ENCODE measurements around the gene FHIT.

The FHIT gene

DNA sequence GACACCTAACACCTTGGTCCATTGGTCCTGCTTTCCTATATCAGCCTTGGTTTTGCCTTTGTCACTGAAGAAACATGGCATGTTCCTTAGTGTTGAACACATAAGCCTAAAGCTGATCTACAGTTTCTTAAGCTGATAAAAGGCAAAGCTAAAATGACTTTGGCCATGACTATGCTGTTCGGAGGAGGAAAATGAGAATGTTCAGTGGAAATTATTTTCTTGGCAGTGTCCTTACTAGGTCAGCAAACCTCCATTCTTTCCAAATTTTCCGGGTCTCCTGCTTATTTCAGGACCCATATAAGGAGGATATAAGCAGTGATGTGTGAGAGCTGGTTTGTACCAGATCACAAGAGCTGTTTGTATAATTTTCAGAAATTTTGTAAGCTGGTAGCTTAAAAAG is 1368.5 kb downstream of the FHIT start:
- no peak for DNase-seq

- no peak for DNase-seq
Observed at GRCh38 chr3:59880717-59881116, 1370.5 kb downstream of the FHIT start.

DNA sequence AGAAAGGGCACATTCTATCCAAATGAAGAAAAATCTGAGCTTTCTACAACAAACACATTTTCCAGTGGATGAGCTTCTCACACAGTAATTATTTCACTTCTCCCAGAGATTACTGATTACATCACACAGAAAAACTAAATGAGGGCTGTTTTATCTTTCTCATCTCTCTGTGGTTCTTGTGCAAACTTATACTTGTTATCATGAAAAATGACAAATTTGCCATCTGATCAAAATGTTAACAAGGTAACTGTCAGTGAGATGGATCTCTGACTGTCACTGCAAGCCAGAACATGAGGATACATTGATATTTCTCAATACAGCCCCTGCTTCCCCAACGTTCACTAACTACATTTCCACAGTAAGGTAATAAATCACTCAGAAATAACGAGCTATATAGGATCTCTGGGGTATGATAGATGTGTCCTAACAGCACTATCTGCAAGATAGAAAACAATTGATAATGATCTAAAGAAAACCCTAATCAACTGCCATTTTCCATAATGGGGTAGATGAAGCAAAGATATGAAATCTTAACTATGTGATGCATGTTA is 1372.1 kb downstream of the FHIT start:
- peak; percentile 65 for DNase-seq

DNA sequence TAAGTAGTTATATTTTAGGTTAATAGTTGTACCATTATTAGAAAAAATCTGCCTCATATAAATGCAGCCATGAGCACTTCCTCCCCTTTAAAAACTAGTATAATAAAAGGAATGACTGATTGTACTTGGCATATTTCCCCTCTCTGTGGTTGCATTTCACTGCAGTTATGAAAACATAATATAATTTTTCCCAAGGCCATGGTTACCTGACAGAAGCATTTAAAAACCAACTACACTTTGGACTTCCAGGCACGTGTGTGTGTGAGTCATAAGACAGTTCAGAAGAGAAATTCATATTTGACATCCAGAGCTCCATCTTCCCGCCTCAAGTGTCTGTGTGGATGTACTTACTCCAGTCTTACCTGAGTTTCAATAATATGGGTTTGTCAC is 1373.2 kb downstream of the FHIT start:
- no peak for DNase-seq

DNA sequence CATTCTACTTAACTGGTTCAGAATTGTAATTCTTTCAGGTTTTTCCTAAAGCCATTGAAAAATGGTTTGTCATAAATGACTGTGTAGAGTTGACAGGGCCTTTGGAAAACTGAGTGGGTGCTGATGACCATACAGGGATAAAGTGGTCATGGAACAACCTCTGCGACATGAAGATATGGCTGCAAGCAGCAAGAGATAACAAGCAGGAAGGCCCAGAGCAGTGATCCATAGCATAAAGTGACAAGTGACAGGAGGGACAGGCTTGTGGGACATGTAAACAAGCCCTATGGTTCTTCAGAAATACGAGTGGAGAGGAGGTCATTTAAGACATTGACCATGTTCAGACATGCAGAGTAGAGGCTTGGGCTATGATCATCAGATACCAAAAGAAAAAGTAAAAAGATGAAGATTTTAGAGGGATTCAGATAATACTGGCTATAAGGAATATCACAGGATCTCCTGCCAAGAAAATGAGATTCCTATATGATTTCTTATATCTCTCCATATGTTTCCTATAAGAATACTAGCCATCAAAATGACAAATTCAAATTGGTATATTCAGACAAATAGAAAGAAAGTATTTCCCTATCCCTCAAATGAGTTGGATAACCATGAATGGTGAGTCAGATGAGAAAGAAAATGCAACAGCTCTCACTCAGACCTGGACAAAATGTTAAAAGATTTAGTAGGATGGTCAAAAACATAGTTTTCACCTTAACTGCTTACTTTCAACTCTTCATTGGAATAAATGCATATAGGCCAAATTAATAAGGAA is 1373.8 kb downstream of the FHIT start:
- no peak for DNase-seq

- DNase-seq: peak; percentile 90
Observed at GRCh38 chr3:59876533-59877062, 1374.7 kb downstream of the FHIT start.

GRCh38 chr3:59873576-59874230 is 1377.5 kb downstream of the FHIT start:
- peak; percentile 82 for DNase-seq

DNA sequence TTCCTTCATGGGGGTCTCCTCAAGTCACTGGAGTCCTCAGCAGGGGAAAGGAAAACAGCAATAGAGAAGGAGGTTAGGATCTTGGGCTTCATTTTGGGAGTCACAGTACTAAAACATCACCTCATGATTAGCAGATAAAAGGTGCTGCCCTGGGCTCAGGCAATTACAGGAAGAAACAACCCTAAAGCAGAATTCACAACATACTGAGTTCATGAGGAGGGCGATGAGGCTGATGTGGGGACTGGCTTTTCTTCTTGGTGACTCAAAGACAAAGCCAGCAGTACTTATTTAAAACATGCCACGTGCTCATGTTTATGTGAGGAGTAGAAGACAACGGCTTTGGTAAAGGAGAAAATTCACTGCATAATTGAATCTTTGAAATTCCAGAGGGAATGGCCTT is 1379.1 kb downstream of the FHIT start:
- DNase-seq: peak; percentile 11

- no peak for DNase-seq
Observed at GRCh38 chr3:59867185-59868002, 1383.9 kb downstream of the FHIT start.

DNA sequence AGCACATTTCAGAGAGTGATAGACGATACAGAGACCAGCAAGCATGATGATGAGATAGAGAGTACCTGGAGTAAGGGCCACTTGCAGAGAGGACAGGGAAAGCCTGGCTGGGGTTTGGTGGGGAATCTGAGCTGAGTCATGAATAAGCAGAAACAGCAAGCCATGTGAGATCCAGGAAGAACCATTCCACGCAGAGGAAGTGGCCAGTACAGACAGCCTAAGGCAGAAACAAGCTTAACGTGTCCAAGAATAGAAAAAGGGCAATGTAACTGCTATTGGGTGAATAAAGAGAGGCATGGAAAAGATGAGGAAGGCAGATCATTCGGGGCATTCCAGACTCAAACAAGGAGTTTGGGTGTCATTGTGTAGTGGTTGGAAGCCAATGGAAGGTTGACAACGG is 1385.2 kb downstream of the FHIT start:
- peak; percentile 80 for DNase-seq

- DNase-seq: no peak
Observed at GRCh38 chr3:59865351-59865750, 1385.9 kb downstream of the FHIT start.

DNA sequence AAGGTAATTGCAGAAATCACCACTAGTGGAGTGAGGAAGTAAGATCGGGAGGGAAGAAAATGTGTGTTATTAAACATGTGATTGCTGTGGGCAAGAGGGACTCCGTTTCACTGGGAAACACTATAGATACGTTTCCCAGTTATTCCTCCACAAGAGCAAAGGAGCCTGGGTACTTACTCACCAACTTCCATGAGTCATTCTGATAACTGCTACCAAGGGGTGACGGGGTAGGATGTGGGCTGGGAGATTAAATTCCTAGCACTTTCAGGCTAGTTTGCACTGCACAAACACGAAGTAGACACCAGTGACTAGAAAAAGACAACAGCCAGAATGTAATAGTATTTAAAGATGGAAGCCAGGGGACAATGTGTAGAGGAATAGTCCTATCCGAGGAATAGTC is 1388.6 kb downstream of the FHIT start:
- DNase-seq: peak; percentile 42

GRCh38 chr3:59857589-59858346 is 1393.5 kb downstream of the FHIT start:
- peak; percentile 72 for DNase-seq

DNA sequence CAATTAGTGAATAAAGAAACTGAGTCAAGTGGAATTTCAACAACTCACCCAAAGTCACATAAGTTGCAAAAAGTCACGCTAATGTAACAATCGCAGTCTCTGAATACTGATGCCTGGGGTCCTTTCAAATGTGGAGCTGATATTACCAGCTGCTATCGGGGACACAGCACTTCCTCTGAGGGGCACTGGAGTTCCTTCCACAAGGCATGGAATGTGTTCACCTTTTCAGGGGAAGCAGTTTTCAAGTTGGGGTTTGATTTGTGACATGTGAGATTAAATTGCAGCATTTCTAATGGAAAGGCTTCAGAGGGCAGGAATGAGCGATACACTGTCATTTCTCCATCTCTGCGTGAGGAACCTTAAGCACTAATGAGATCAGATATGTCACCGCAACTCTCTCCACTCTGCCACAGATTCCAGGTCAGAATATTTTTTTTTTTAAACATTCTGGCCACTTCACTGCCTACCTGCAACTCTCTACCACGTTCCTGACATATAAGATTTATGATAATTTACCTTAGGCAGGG is 1394.3 kb downstream of the FHIT start:
- no peak for DNase-seq

DNA sequence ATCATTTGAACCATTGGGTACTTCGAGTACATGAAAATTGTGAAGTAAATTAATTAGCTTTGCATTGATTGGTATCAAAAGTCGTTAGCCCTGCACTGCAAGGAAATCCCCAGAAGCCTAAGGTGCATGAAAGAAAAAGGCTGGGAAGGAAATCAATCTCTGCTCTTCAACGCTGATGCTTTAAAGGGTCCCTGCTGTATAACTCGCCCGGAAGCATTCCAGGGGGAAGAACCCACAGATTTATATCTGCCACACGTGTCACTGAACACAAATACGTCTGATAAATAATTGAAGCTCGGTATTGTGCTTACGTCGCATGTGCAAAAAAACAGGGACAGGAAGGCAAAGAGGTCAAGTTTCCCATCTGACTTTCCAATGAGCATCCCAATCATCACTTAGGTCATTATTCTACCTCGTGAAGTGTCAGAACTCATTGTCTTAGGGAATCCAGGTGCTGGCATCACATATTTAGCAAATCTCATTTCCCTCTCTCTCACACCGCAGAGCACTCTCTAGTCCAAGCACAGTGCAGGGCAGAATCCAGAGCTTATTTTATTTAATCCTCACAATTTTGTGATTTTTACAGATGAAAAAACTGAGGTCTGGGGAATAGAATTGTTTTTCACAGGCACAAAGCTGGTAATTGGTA is 1397.1 kb downstream of the FHIT start:
- no peak for DNase-seq

DNA sequence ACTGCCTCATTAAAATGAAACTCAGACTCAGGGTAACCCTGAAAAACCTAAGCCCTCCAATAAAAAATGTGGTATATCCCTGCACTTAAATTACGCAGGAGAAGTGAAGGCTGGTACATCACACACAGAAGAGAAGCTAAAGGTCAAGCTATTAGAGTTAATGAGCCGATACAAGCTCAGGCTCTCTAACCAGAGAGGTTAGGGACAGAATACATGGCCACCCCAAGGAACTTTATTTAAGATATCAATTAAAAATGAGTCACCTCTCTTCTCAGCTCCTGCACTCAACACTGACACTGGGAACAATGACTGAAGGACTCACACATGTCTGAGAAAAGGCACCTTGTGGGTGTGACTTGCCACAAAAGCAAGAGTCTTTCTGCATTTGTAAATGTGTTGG is 1400.8 kb downstream of the FHIT start:
- no peak for DNase-seq

DNA sequence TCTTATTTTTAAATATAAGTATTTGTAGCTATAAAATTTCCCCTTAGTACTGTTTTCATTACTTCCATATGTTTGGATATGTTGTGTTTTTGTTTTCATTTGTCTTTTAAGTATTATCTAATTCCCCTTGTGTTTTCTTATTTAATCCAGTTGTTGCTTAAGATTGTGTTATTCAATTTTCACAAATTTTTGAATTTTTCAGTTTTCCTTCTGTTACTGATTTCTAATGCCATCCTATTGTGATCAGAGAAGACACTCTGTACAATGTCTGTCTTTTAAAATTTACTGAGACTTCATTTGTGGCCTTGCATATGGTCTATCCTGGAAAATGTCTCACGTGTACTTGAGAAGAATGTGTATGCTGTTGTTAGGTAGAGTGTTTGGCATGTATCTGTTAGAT is 1405.9 kb downstream of the FHIT start:
- DNase-seq: no peak

DNA sequence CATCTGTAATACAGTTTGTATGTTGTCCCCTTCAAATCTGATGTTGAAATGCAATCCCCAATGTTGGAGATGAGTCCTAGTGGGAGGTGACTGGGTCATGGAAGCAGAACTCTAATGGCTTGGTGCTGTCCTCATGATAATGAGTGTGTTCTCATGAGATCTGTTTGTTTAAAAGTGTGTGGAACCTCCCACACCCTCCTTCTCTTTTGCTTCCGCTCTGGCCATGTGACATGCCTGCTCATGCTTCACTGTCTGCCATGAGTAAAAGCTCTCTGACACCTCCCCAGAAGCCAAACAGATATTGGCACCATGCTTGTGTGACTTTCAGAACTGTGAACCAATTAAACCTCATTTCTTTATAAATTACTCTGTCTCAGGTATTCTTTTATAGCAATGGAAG is 1407.4 kb downstream of the FHIT start:
- DNase-seq: no peak

DNA sequence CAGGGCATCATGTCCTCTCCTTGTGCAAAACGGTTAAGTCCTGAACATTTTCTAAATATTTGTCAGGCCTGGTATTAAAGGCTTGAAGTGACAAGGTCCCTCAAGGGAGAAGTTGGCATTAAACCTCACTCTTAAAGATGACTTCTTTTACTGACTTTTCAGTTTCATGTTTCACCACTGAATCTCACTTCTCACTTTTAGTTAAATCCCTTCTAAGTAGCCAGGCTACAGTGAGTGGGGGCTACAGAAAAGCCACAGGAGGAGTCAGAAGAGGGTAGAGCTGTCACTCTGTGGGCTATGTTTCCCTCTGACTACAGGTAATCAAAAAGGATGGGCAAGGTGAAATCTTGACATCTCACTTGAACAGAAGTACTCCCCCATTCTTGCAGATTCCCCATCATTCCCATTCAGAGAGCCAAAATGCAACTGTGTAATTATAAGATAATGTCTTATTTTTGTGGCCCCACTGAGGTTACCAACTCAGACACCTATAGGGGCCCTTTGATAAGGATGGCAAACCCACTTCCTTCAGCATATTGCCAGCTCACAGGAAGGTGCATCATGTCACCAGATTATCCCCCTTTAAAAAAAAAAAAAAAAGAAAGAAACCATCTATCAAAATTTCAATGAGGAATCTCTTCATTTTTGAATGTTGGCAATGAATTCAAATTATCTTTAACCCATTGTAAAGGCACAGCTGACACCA is 1411.3 kb downstream of the FHIT start:
- DNase-seq: peak; percentile 95

- peak; percentile 79 for DNase-seq
Observed at GRCh38 chr3:59839283-59839682, 1412.0 kb downstream of the FHIT start.

DNA sequence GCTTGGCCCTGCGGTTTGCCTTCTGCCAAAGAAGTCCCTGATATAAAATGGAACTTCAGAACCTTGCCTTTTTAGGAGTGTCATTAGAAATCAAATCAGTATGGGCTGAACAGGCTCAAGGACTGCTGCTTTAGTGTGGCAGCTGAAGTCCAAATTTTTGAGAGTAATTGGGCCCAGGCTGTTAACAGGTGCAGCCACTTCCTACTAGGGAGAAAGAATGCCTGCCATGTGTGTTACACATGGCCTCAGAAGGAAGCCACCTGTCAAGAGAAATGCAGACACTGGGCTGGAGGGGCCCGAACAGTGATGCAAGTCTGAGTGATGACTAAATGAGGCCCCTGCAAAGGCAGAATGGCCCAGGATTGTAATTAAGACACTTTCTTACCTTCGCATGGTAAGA is 1414.7 kb downstream of the FHIT start:
- peak; percentile 7 for DNase-seq
